Natural killer cell (primary cell): Measurements from ENCODE around the gene MRPS17. TPM values are rescaled to one million over a fixed set of nuclear protein-coding genes. Genes with fewer than 3 reads are reported as not detected.
A peak's percentile ranks its signal among the peaks of the same experiment; 100 is the strongest.

Experiments
- ATAC-seq, 3 donors: fragments of 150-1000 bp in 2 of 3; fragments of 200-7000 bp in 1 of 3; cut with Tn5 transposase; 1 replicate in 1 of 3; 2 replicates in 2 of 3; pipeline ENCODE4 v1.10.0; 2021; ENCODE audit warnings: mild to moderate bottlenecking in 2 of 3, moderate library complexity in 2 of 3
- DNase-seq, 2 donors: peaks; one replicate each; pipeline versions ENCODE4 v3.0.0 to v3.0.0-alpha.2; 2013 to 2021; ENCODE audit warnings: mixed read lengths in 1 of 2
- H3K27ac ChIP-seq: one replicate; pipeline ENCODE4 v1.5.1; 2013; ENCODE audit warnings: mild to moderate bottlenecking, low read length
- H3K27me3 ChIP-seq: one replicate; pipeline ENCODE4 v1.6.1; 2013; ENCODE audit warnings: low read length; ENCODE audit not compliant: control insufficient read depth, insufficient read depth
- H3K36me3 ChIP-seq: one replicate; pipeline ENCODE4 v1.6.1; 2013; ENCODE audit warnings: low read length; ENCODE audit not compliant: control insufficient read depth, insufficient read depth
- H3K4me1 ChIP-seq: one replicate; pipeline ENCODE4 v1.6.1; 2013; ENCODE audit warnings: low read length; ENCODE audit not compliant: control insufficient read depth, insufficient read depth
- H3K4me3 ChIP-seq: one replicate; pipeline ENCODE4 v1.5.1; 2013; ENCODE audit warnings: low read length
- H3K9me3 ChIP-seq: one replicate; pipeline ENCODE4 v1.6.1; 2013; ENCODE audit warnings: low read length; ENCODE audit not compliant: control insufficient read depth, insufficient read depth
- H3K27ac Mint-ChIP-seq, 2 donors: one replicate each; pipeline ENCODE4 v1.8.0; 2022; ENCODE audit warnings: mild to moderate bottlenecking in 2 of 2, mixed read lengths in 2 of 2, moderate library complexity in 1 of 2
- H3K27me3 Mint-ChIP-seq, 2 donors: one replicate each; pipeline ENCODE4 v1.8.0; 2022; ENCODE audit warnings: low read depth in 2 of 2, mixed read lengths in 2 of 2
- H3K36me3 Mint-ChIP-seq: one replicate; pipeline ENCODE4 v1.8.0; 2022; ENCODE audit warnings: mixed read lengths
- H3K4me1 Mint-ChIP-seq, 2 donors: one replicate each; pipeline ENCODE4 v1.8.0; 2022; ENCODE audit warnings: mixed read lengths in 2 of 2
- H3K4me3 Mint-ChIP-seq: one replicate; pipeline ENCODE4 v1.8.0; 2022; ENCODE audit warnings: mild to moderate bottlenecking, moderate library complexity, mixed read lengths
- H3K9me3 Mint-ChIP-seq, 2 donors: one replicate each; pipeline ENCODE4 v1.8.0; 2022; ENCODE audit warnings: mixed read lengths in 2 of 2
- WGBS: methylation state at CpG from one replicate; pipeline ENCODE4 v1.1.7; 2013; ENCODE audit warnings: missing lambda C conversion rate; ENCODE audit not compliant: insufficient coverage; 5-methylcytosine and 5-hydroxymethylcytosine counted together
- intact Hi-C: fragments of 100-400 bp; cut with micrococcal nuclease; formaldehyde crosslinking; loops from one replicate; pipeline ENCODE4 v1.14.2; 2022
- total RNA-seq, 4 donors: library from RNA; stranded (reverse); fragments of 120-200 nt in 1 of 4; gene quantifications; one replicate each; pipeline versions ENCODE4 v1.2.3 to v1.2.4, GENCODE V29; 2013 to 2022
- TF ChIP-seq, protein P1 (sequence below): fragments of 200-600 bp; IDR thresholded peaks from one replicate; pipeline ENCODE4 v1.8.0; 2022; ENCODE audit warnings: antibody characterized with exemption

The MRPS17 gene
- total RNA-seq, 3 donors from 2014 or later (not counting 1 experiment from before 2014, with no cell fraction given) = 6.8 to 12.0 (median 10.4) TPM

- Mint-ChIP-seq H3K9me3 (no peaks in the 10 kb centered on the region), H3K27ac (peak overlapping the region in 1 of 2 donors; percentile 51), H3K27me3 (no peaks in the 10 kb centered on the region), H3K36me3 (no peaks in the 10 kb centered on the region), H3K4me1 (peaks cover 26 to 40% of the 10 kb centered on the region in 2 donors), H3K4me3 (no peak overlapping the region)
- Histone ChIP-seq H3K4me3 (no peak overlapping the region), H3K27me3 (no peaks in the 10 kb centered on the region), H3K36me3 (no peaks in the 10 kb centered on the region), H3K27ac (no peak overlapping the region), H3K4me1 (peaks cover 11% of the 10 kb centered on the region), H3K9me3 (no peaks in the 10 kb centered on the region)
- WGBS = 80% methylated on average over 6 of the region's 6 CpGs
- TF ChIP-seq, protein P1, sequence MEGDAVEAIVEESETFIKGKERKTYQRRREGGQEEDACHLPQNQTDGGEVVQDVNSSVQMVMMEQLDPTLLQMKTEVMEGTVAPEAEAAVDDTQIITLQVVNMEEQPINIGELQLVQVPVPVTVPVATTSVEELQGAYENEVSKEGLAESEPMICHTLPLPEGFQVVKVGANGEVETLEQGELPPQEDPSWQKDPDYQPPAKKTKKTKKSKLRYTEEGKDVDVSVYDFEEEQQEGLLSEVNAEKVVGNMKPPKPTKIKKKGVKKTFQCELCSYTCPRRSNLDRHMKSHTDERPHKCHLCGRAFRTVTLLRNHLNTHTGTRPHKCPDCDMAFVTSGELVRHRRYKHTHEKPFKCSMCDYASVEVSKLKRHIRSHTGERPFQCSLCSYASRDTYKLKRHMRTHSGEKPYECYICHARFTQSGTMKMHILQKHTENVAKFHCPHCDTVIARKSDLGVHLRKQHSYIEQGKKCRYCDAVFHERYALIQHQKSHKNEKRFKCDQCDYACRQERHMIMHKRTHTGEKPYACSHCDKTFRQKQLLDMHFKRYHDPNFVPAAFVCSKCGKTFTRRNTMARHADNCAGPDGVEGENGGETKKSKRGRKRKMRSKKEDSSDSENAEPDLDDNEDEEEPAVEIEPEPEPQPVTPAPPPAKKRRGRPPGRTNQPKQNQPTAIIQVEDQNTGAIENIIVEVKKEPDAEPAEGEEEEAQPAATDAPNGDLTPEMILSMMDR = no peak
- ATAC-seq = no peak
- intact Hi-C loops = loop anchor here (10.0 kb wide), 1 partner anchor 432 kb away; no protein-coding TSS in a partner anchor
- DNase-seq = no peak
These were observed 15.2 kb downstream of the MRPS17 start for GRCh38 chr7:55966851-55967250.

DNA sequence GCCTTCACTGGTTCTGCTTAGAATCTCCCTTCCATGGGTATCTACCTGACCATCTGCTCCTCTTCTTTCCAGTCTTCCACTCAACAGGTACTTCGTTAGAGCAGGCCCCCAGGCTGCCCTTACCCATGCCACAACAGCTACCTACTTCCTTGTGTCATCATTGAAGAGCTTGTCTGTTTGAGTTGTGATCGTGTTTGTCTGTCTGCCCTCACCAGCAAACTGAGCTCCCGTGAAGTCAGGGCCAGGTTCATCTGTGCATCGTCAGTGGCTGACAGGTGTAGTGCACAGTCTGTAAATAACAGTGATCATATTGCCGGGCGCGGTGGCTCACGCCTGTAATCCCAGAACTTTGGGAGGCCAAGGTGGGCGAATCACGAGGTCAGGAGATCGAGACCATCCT lies 17.7 kb downstream of the MRPS17 start:
- DNase-seq (no peak), ATAC-seq (no peak)
- Mint-ChIP-seq H3K27me3 (no peaks in the 10 kb centered on the region), H3K36me3 (no peaks in the 10 kb centered on the region), H3K9me3 (no peaks in the 10 kb centered on the region), H3K27ac (peak overlapping the region in 1 of 2 donors; percentile 1), H3K4me1 (peaks cover 17 to 31% of the 10 kb centered on the region in 2 donors), H3K4me3 (no peak overlapping the region)
- no peaks in the 10 kb centered on the region for H3K4me1 ChIP-seq
- TF ChIP-seq, protein P1 = no peak
- H3K27ac ChIP-seq = no peak overlapping the region
- H3K36me3 ChIP-seq = no peaks in the 10 kb centered on the region
- WGBS = 93% methylated on average over 8 of the region's 11 CpGs
- intact Hi-C loops = loop anchor here (10.0 kb wide), 1 partner anchor 435 kb away; no protein-coding TSS in a partner anchor
- no peak overlapping the region for H3K4me3 ChIP-seq
- H3K27me3 ChIP-seq = no peaks in the 10 kb centered on the region
- H3K9me3 ChIP-seq = no peaks in the 10 kb centered on the region

- intact Hi-C loops = no loop called here
- H3K9me3 Mint-ChIP-seq = no peaks in the 10 kb centered on the region
- ATAC-seq = no peak
These were observed 18.9 kb downstream of the MRPS17 start for GRCh38 chr7:55970561-55970960.

More at GRCh38 chr7:55970561-55970960, 18.9 kb downstream of the MRPS17 start:
- Histone ChIP-seq H3K9me3 (no peaks in the 10 kb centered on the region), H3K36me3 (no peaks in the 10 kb centered on the region), H3K27me3 (no peaks in the 10 kb centered on the region), H3K27ac (no peak overlapping the region), H3K4me3 (no peak overlapping the region), H3K4me1 (no peaks in the 10 kb centered on the region)
- TF ChIP-seq, protein P1 = no peak
- H3K27me3 Mint-ChIP-seq = no peaks in the 10 kb centered on the region
- no peak overlapping the region for H3K4me3 Mint-ChIP-seq
- peaks cover 26 to 43% of the 10 kb centered on the region in 2 donors for H3K4me1 Mint-ChIP-seq
- H3K27ac Mint-ChIP-seq = no peak overlapping the region
- DNase-seq = no peak
- WGBS = 97% methylated on average over 7 of the region's 7 CpGs
- H3K36me3 Mint-ChIP-seq = no peaks in the 10 kb centered on the region
